ENCODE results near the gene POLE2. TPM values are rescaled to one million over a fixed set of nuclear protein-coding genes. Genes with fewer than 3 reads are reported as not detected.

The POLE2 gene
- total RNA-seq, result 2.4 TPM in 2 replicates

GRCh38 chr14:49687942-49688700 lies at the start of gene POLE2:
Gene POLE2 (minus strand): TSS chr14:49688214. CDS start chr14:49688203, 11 bp downstream.

GRCh38 chr14:49692811-49693734 lies 5.1 kb upstream of the POLE2 start, which contains the start of gene KLHDC1:
Gene KLHDC1 (plus strand): TSS chr14:49693120. CDS start chr14:49693195, 75 bp downstream.

DNA sequence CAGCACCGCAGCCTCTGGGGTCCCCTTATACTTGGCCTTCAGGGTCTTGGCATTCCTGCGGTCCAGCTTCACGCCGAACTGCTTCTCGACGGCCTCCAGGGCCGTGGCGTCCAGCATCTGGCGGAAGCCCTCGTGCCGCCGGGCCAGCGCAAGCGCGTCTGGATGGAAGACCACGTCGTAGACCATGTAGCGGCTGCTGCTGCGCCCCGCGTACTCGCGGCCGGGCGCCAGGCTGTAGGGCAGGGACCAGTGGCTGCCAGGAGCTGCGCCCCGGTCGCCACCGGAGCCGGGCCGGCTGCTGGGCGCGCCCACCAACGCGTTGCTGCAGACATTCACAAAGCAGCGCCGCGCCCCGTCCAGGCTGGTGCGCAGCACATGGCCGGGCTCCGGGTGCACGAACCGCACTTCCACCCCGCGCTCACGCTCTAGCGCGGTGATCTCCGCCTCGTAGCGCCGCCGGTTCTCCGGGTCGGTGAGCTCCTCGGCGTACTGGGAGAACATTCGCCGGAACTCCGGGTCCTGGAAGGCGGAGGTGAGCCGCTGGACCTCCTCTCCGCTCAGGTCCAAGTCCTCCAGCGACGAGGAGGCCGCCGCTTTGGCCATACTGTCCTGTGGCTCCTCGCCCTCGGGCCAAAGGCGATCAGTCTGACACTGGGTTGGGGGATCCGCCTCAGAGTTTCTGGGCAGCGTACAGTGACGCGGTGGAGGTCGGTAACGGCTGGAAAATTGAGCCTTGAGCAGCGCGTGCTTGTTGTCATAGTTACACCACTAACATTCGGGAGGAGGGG lies 53.3 kb downstream of the POLE2 start, which contains the start of gene DNAAF2:
Gene DNAAF2, minus strand, starts transcription at position 698 of the 788 bp plus-strand sequence. Its CDS starts 95 bp downstream, at position 603.

GRCh38 chr14:49620182-49621113 lies 67.6 kb downstream of the POLE2 start, which contains the start of the genes MGAT2 and RPL36AL:
Gene MGAT2 (plus strand): TSS chr14:49620799. CDS start chr14:49621269, 470 bp downstream.
Gene RPL36AL (minus strand): TSS chr14:49620626. CDS start chr14:49619104, 1,522 bp downstream.

GRCh38 chr14:49598485-49599300 lies 89.3 kb downstream of the POLE2 start, which contains the start of gene LRR1:
Gene LRR1 (plus strand): TSS chr14:49598940. CDS start chr14:49599021, 81 bp downstream.

Other genes starting within 250 kb of the POLE2 start
- 1,753 and 2,443 TPM in 2 replicates for gene RPS29, start 101.8 kb downstream of the POLE2 start, total RNA-seq
- gene LRR1, start 89.3 kb downstream of the POLE2 start, total RNA-seq, result 9.1 and 10.0 TPM in 2 replicates
- 441 and 446 TPM in 2 replicates for gene RPL36AL, start 67.6 kb downstream of the POLE2 start, total RNA-seq
- 76.2 and 79.8 TPM in 2 replicates for gene MGAT2, start 67.4 kb downstream of the POLE2 start, total RNA-seq
- gene DNAAF2, start 53.0 kb downstream of the POLE2 start, total RNA-seq, result 6.3 and 7.3 TPM in 2 replicates
- 3.4 and 4.0 TPM in 2 replicates for gene KLHDC1, start 4.9 kb upstream of the POLE2 start, total RNA-seq
- 93.2 and 106 TPM in 2 replicates for gene KLHDC2, start 79.9 kb upstream of the POLE2 start, total RNA-seq
- gene NEMF, start 164.6 kb upstream of the POLE2 start, total RNA-seq, result 57.0 and 67.0 TPM in 2 replicates
- gene ARF6, start 204.9 kb upstream of the POLE2 start, total RNA-seq, result 43.7 and 56.7 TPM in 2 replicates

Measured in smooth muscle cell of bladder (primary cell).